ENCODE data around the gene CELF3. TPM values are rescaled to one million over a fixed set of nuclear protein-coding genes. Genes with fewer than 3 reads are reported as not detected.

CELF3 gene
- polyA plus RNA-seq, 3 donors: not detected

DNA sequence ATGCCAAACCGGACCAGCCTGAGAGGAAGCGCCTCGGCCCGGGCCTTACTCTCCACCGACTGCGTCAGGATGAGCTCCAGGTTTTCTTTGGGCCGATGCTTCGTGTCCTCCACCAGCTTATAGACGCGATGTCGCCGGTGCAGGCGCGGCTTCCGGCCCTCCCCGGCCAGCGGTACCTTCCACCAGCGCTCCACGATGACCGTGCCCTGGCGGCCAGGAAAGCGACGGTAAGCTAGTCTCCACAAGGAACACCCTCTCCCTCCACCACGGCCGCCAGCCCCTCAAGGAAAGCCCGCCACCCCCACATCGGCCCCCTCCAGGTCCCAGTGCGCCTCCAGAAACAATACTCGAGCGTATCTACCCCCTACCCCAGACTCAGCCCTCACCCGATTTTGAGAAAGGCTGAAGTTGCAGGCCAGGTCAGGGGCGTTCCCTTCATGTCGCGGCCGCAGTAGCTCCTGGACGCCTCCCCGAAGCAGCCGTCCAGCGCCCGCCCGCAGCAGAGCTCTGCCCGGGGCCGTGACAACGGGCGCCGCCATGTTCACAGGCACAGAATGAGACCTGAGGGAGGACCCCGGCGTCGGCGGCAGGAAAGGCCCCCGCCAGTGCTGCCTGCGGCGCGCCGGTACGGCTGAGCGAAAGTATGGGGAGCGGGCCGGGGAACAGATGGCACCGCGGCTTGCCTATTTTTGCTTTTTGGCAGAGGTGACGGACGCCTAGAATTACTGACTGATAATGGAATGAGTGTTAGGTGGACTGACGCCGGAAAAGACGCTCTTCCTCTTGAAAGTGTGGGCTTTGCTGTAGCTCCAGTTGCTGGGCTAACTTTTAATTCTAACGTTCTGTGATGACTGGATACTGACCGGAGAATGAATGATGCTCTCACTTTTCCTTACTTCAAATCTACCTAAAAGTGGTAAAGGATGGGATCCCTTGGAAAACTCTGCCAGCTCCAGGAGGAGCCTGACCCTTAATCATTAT, 46.6 kb upstream of the CELF3 start, which contains the start of gene MRPL9:
Gene MRPL9 (minus strand): TSS at position 556 of the 981 bp plus-strand sequence. CDS start 17 bp downstream, at position 539.
- Histone ChIP-seq H3K9me3 (replicated peaks in 1 of 2; ENCODE audit: control insufficient read depth in 1 of 2, insufficient read depth in 1 of 2, low read length in 2 of 2) (no peaks in the 10 kb centered on the region), H2AFZ (ENCODE audit: insufficient read depth, low read depth, low read length, poor library complexity, severe bottlenecking) (peak within 1 kb of the TSS; percentile 97), H3K27me3 (ENCODE audit: control insufficient read depth in 2 of 2, insufficient read depth in 2 of 2, low read length in 2 of 2) (no peaks in the 10 kb centered on the region), H3K4me2 (replicated peaks; ENCODE audit: extremely low read depth, low read length, poor library complexity, severe bottlenecking) (peak within 1 kb of the TSS; percentile 96), H3K4me3 (replicated peaks in 1 of 3; ENCODE audit: low read depth in 2 of 3, low read length in 3 of 3) (peak within 1 kb of the TSS; percentile 78 to 91 (median 80)), H3K79me2 (ENCODE audit: insufficient read depth, low read length) (no peaks in the 10 kb centered on the region), H3K9ac (ENCODE audit: insufficient read depth, low read length, poor library complexity, severe bottlenecking) (peak within 1 kb of the TSS; percentile 79), H4K20me1 (ENCODE audit: insufficient read depth, low read length) (no peaks in the 10 kb centered on the region), H3K4me1 (ENCODE audit: control insufficient read depth in 1 of 2, insufficient read depth in 2 of 2, low read length in 2 of 2) (peaks cover 18 to 24% of the 10 kb centered on the region in 2 donors), H3K36me3 (replicated peaks in 1 of 2; ENCODE audit: control insufficient read depth in 1 of 2, insufficient read depth in 2 of 2, low read length in 2 of 2) (peaks cover 23 to 37% of the 10 kb centered on the region in 2 donors), H3K27ac (ENCODE audit: low read depth in 1 of 2, low read length in 2 of 2) (peak within 1 kb of the TSS; percentile 50 to 76)
- peak; percentile 38 to 51 (median 41) for DNase-seq
- no peak for TF ChIP-seq CTCF (IDR thresholded peaks at IDR 0.05)
- Mint-ChIP-seq H3K27ac (peak within 1 kb of the TSS; percentile 74 to 88 (median 85)), H3K9me3 (peaks cover 0 to 2% (median 0%) of the 10 kb centered on the region in 7 donors), H3K4me3 (peak within 1 kb of the TSS; percentile 89 to 97), H3K36me3 (peaks cover 32 to 38% of the 10 kb centered on the region in 2 donors), H3K27me3 (ENCODE audit: low read depth in 3 of 3) (no peaks in the 10 kb centered on the region), H3K4me1 (peaks cover 23% of the 10 kb centered on the region)
- under 1% methylated on average over 62 of the region's 68 CpGs for whole genome bisulfite sequencing (ENCODE audit: insufficient coverage)
- intact Hi-C loops (cut with micrococcal nuclease): no loop called here

DNA sequence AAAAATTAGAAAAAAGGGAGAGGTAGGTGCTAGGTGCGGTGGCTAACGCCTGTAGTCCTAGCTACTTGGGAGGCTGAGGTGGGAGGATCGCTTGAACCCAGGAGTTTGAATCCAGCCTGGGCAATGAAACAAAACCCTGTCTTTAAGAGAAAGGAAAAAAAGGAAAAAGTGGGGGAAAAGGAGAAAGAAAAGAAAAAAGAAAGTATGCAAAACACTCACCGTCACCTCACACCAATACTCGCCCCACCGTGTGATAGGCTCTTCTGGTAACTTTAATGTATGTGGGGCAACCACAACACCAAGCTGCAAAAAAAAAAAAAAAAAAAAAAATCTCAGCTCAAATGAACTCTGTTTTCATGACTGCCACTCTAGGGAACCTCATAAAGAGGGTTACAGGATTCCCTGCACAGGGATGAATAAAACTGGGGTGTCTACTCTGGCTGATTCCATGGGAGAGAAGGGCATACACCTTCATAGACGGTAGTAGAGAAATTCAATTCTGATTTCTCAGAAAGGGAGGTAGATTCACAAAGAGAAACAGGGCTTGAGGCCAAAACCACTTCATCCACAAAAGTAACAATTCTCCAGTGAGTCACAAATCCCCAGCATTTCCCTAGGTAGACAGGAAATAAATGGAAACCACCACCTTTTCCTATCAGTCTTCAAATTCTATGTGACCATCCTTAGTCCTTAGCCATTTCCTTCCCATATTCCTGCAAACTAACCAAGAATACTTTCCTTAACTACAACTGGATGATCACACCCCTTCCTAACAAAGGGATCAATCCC, 44.2 kb upstream of the CELF3 start:
- peaks cover 37 to 48% of the 10 kb centered on the region in 2 donors for H3K36me3 Mint-ChIP-seq
- 100% methylated on average over 3 of the region's 7 CpGs for WGBS (ENCODE audit: insufficient coverage)
- no peak overlapping the region for H3K9ac ChIP-seq (ENCODE audit: insufficient read depth, low read length, poor library complexity, severe bottlenecking)

More for the DNA sequence above, 44.2 kb upstream of the CELF3 start:
- no peak for TF ChIP-seq CTCF (IDR thresholded peaks at IDR 0.05)
- no peaks in the 10 kb centered on the region for H3K27me3 ChIP-seq (ENCODE audit: control insufficient read depth in 2 of 2, insufficient read depth in 2 of 2, low read length in 2 of 2)
- H3K79me2 ChIP-seq (ENCODE audit: insufficient read depth, low read length): no peaks in the 10 kb centered on the region
- H3K36me3 ChIP-seq (replicated peaks in 1 of 2; ENCODE audit: control insufficient read depth in 1 of 2, insufficient read depth in 2 of 2, low read length in 2 of 2): peaks cover 23 to 45% of the 10 kb centered on the region in 2 donors
- no peak overlapping the region for H2AFZ ChIP-seq (ENCODE audit: insufficient read depth, low read depth, low read length, poor library complexity, severe bottlenecking)
- Mint-ChIP-seq H3K4me3 (no peak overlapping the region), H3K27ac (no peak overlapping the region), H3K4me1 (peaks cover 26% of the 10 kb centered on the region), H3K27me3 (ENCODE audit: low read depth in 3 of 3) (no peaks in the 10 kb centered on the region), H3K9me3 (peaks cover 0 to 2% (median 0%) of the 10 kb centered on the region in 7 donors)
- intact Hi-C loops (cut with micrococcal nuclease): no loop called here
- peaks cover 17 to 20% of the 10 kb centered on the region in 2 donors for H3K4me1 ChIP-seq (ENCODE audit: control insufficient read depth in 1 of 2, insufficient read depth in 2 of 2, low read length in 2 of 2)
- no peaks in the 10 kb centered on the region for H4K20me1 ChIP-seq (ENCODE audit: insufficient read depth, low read length)
- H3K4me2 ChIP-seq (replicated peaks; ENCODE audit: extremely low read depth, low read length, poor library complexity, severe bottlenecking): no peak overlapping the region
- no peak overlapping the region for H3K4me3 ChIP-seq (replicated peaks in 1 of 3; ENCODE audit: low read depth in 2 of 3, low read length in 3 of 3)
- no peak for DNase-seq
- no peak overlapping the region for H3K27ac ChIP-seq (ENCODE audit: low read depth in 1 of 2, low read length in 2 of 2)
- no peaks in the 10 kb centered on the region for H3K9me3 ChIP-seq (replicated peaks in 1 of 2; ENCODE audit: control insufficient read depth in 1 of 2, insufficient read depth in 1 of 2, low read length in 2 of 2)
